GM12865 (cell line): ENCODE measurements around the gene ST7.

Source experiments
- DNase-seq: peaks from one replicate; pipeline ENCODE4 v3.0.0; 2010; ENCODE audit warnings: low read depth
- H3K4me3 ChIP-seq: 2 replicates; pipeline ENCODE4 v1.5.1; 2011; ENCODE audit warnings: mild to moderate bottlenecking, low read depth, low read length, control low read depth
- CTCF ChIP-seq: IDR thresholded peaks from 2 replicates; pipeline ENCODE4 v1.5.1; 2011; ENCODE audit warnings: low read length, control low read depth, low read depth, inconsistent platforms; ENCODE audit not compliant: insufficient read depth; ENCODE audit errors: missing control alignments

ST7 gene

GRCh38 chr7:116979430-116979829 lies 26.1 kb downstream of the ST7 start:
- DNase-seq, result no peak
- no peak for TF ChIP-seq CTCF
- no peak overlapping the region for H3K4me3 ChIP-seq

GRCh38 chr7:116980354-116980753 lies 27.1 kb downstream of the ST7 start:
- no peak overlapping the region for H3K4me3 ChIP-seq
- no peak for TF ChIP-seq CTCF
- no peak for DNase-seq

GRCh38 chr7:116981939-116982338 lies 28.6 kb downstream of the ST7 start:
- no peak for TF ChIP-seq CTCF
- no peak for DNase-seq
- H3K4me3 ChIP-seq, result no peak overlapping the region

GRCh38 chr7:116984511-116984910 lies 31.2 kb downstream of the ST7 start:
- no peak overlapping the region for H3K4me3 ChIP-seq
- DNase-seq, result no peak
- TF ChIP-seq CTCF, result no peak

GRCh38 chr7:116984917-116985316 lies 31.6 kb downstream of the ST7 start:
- no peak overlapping the region for H3K4me3 ChIP-seq

GRCh38 chr7:116985575-116985974 lies 32.3 kb downstream of the ST7 start:
- DNase-seq, result no peak
- H3K4me3 ChIP-seq, result no peak overlapping the region
- TF ChIP-seq CTCF, result no peak

More at GRCh38 chr7:116984917-116985316, 31.6 kb downstream of the ST7 start:
- DNase-seq, result peak; percentile 52
- TF ChIP-seq CTCF, result peak; percentile 56
